Measurements from ENCODE around the gene SMARCAL1.

The SMARCAL1 gene

DNA sequence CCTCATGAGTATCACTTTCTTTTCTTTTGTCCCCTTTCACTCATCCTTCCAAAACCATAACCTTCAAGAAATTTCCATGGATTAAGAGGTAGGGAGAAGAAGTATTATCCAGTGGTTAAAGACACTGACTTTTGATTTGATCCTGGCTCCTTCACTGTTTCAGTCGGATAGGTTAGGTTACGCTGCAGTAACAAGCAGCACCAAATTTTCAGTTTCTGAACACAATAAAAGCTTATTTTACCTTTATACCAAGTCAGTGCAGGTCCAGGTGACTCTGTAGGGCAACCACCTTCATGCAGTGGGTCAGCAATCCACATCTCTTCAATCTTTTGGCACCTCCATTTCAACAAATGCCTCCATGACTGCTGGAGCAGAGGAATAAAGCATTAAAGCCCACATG is 25.0 kb upstream of the SMARCAL1 start:
- POLR2A ChIA-PET = no interaction called here
- Histone ChIP-seq H3K36me3 (ENCODE audit: control insufficient read depth in 2 of 2, insufficient read depth in 1 of 2, low read length in 2 of 2) (no peaks in the 10 kb centered on the region), H3K27ac (ENCODE audit: extremely low read depth, low read depth, low read length) (no peak overlapping the region), H3K4me1 (ENCODE audit: control insufficient read depth, insufficient read depth, low read length) (no peaks in the 10 kb centered on the region), H3K4me3 (ENCODE audit: low read depth, low read length) (no peak overlapping the region), H3K9me3 (ENCODE audit: control insufficient read depth, insufficient read depth, low read depth, low read length) (no peaks in the 10 kb centered on the region)
- CTCF ChIA-PET = interaction anchor here (1.0 kb wide), 1 partner anchor 18 kb away, joined by 4 read pairs; no protein-coding TSS in a partner anchor
- no peak for TF ChIP-seq ZNF202 (tag by site-specific recombination; IDR thresholded peaks at IDR 0.05; ENCODE audit: borderline replicate concordance)
- no peak for TF ChIP-seq ZNF112 (tag by site-specific recombination; IDR thresholded peaks at IDR 0.05)
- TF ChIP-seq ZFHX2 (tag by site-specific recombination; conservative IDR thresholded peaks at IDR 0.05) = no peak
- TF ChIP-seq ZNF544 (tag by site-specific recombination; IDR thresholded peaks at IDR 0.05) = no peak
- TF ChIP-seq ZNF776 (tag by site-specific recombination; IDR thresholded peaks at IDR 0.05; ENCODE audit: borderline replicate concordance) = no peak
- no peak for TF ChIP-seq ZNF155 (tag by site-specific recombination; IDR thresholded peaks at IDR 0.05)
- no peak for TF ChIP-seq ZNF292 (tag by site-specific recombination; IDR thresholded peaks at IDR 0.05; ENCODE audit: borderline replicate concordance, low read depth)
- no peak for TF ChIP-seq ZNF624 (tag by site-specific recombination; IDR thresholded peaks at IDR 0.05)
- TF ChIP-seq ZNF514 (tag by site-specific recombination; IDR thresholded peaks at IDR 0.05) = no peak
- TF ChIP-seq ZNF341 (tag by site-specific recombination; IDR thresholded peaks at IDR 0.05; ENCODE audit: low read depth) = no peak
- no peak for TF ChIP-seq PRDM6 (tag by site-specific recombination; IDR thresholded peaks at IDR 0.05)
- no peak for TF ChIP-seq ZNF548 (tag by site-specific recombination; IDR thresholded peaks at IDR 0.05)

DNA sequence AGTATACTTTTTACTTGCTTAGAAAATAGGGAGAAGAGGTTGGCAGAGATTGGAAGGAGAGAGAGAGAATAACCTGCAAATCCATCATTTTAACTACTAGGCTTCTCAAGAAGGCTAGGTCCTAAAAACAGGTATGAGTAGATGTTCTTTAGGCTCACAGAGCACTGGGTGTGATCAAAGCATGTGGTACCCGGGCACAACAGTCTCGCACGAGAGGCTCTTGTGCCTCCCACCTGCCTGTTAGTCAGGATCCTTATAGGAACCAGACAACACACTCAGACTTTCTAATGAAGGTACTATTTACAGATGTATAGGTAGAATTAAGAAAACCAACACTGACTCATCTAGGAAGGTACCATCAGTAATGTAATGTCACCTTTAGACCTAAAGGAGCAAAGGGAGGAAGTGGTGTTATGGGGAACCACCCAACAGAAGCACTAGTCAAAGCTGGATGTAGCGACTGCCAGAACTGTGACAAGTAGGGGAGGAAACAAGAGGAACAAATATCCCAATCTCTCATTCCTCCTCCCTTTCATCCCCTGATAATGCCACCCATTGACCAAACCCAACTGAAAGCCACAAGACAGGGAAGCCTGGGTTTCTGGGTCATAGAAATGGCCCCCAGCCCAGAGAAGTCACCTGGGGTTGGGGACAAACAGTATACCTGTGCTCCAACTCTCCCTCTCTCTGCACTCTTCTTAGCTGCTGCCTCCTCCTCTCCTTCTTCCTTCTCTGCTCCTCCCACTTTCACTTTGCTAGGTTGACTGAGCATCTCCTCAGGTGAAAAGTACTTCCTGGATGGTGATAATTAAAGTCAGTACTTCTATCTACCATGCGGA is 24.0 kb upstream of the SMARCAL1 start:
- Histone ChIP-seq H3K9me3 (ENCODE audit: control insufficient read depth, insufficient read depth, low read depth, low read length) (no peaks in the 10 kb centered on the region), H3K4me1 (ENCODE audit: control insufficient read depth, insufficient read depth, low read length) (no peaks in the 10 kb centered on the region), H3K27ac (ENCODE audit: extremely low read depth, low read depth, low read length) (no peak overlapping the region), H3K4me3 (ENCODE audit: low read depth, low read length) (no peak overlapping the region), H3K36me3 (ENCODE audit: control insufficient read depth in 2 of 2, insufficient read depth in 1 of 2, low read length in 2 of 2) (no peaks in the 10 kb centered on the region)
- ChIA-PET POLR2A (no interaction called here), CTCF (no interaction called here)
- no peak for TF ChIP-seq ZNF132 (tag by site-specific recombination; IDR thresholded peaks at IDR 0.05; ENCODE audit: borderline replicate concordance)
- TF ChIP-seq, protein P1, sequence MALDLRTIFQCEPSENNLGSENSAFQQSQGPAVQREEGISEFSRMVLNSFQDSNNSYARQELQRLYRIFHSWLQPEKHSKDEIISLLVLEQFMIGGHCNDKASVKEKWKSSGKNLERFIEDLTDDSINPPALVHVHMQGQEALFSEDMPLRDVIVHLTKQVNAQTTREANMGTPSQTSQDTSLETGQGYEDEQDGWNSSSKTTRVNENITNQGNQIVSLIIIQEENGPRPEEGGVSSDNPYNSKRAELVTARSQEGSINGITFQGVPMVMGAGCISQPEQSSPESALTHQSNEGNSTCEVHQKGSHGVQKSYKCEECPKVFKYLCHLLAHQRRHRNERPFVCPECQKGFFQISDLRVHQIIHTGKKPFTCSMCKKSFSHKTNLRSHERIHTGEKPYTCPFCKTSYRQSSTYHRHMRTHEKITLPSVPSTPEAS (tag by site-specific recombination; IDR thresholded peaks at IDR 0.05) = no peak
- no peak for TF ChIP-seq SP2 (tag by site-specific recombination; IDR thresholded peaks at IDR 0.05)

DNA sequence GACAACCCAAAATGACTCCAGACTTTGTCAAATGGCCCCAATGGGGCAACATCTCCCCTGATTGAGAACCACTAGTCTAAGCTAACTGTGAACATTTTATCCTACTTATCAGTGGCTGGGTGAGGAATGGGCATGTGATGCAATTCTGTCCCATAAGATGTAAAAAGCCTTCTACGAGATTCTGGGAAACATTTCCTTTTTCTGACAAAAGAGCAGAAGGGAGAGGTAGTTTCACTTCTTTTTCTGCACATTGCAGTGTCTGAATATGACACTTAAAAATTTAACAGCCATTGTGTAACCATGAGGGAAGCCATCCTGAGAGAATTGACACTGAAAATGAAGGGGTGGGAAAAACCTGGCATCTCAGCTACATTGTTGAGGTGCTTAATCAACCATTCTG is 22.7 kb upstream of the SMARCAL1 start:
- Histone ChIP-seq H3K9me3 (ENCODE audit: control insufficient read depth, insufficient read depth, low read depth, low read length) (no peaks in the 10 kb centered on the region), H3K27ac (ENCODE audit: extremely low read depth, low read depth, low read length) (no peak overlapping the region), H3K4me3 (ENCODE audit: low read depth, low read length) (no peak overlapping the region), H3K4me1 (ENCODE audit: control insufficient read depth, insufficient read depth, low read length) (no peaks in the 10 kb centered on the region), H3K36me3 (ENCODE audit: control insufficient read depth in 2 of 2, insufficient read depth in 1 of 2, low read length in 2 of 2) (no peaks in the 10 kb centered on the region)
- ChIA-PET CTCF (interaction anchor here (0.6 kb wide), 2 partner anchors 15 to 812 kb away, joined by 3 to 4 read pairs; no protein-coding TSS in a partner anchor), POLR2A (no interaction called here)
- TF ChIP-seq ZNF140 (tag by site-specific recombination; IDR thresholded peaks at IDR 0.05) = no peak
- no peak for TF ChIP-seq HOXD13 (CRISPR knock-in tag; IDR thresholded peaks at IDR 0.05; ENCODE audit: borderline replicate concordance)
- TF ChIP-seq ZNF202 (tag by site-specific recombination; IDR thresholded peaks at IDR 0.05; ENCODE audit: borderline replicate concordance) = no peak
- no peak for TF ChIP-seq ZNF529 (tag by site-specific recombination; IDR thresholded peaks at IDR 0.05; ENCODE audit: insufficient replicate concordance)
- no peak for TF ChIP-seq ZNF433 (tag by site-specific recombination; IDR thresholded peaks at IDR 0.05; ENCODE audit: low read depth)
- TF ChIP-seq ZFP37 (tag by site-specific recombination; IDR thresholded peaks at IDR 0.05) = no peak
- no peak for TF ChIP-seq ZNF24 (tag by site-specific recombination; IDR thresholded peaks at IDR 0.05)
- TF ChIP-seq ZEB2 (tag by site-specific recombination; IDR thresholded peaks at IDR 0.05) = no peak
- TF ChIP-seq ZNF704 (tag by site-specific recombination; IDR thresholded peaks at IDR 0.05) = no peak
- TF ChIP-seq MZF1 (tag by site-specific recombination; IDR thresholded peaks at IDR 0.05; ENCODE audit: borderline replicate concordance) = no peak
- TF ChIP-seq ZNF664 (tag by site-specific recombination; IDR thresholded peaks at IDR 0.05) = no peak

All from HEK293 (cell line).